SK-N-SH treated with all-trans-retinoic acid at 6 μM for 48 hours (cell line): Measurements from ENCODE around the gene RHBDD1.

ENCODE experiments used
- ATAC-seq: fragments of 200-7000 bp; cut with Tn5 transposase; 3 replicates; pipeline ENCODE4 v1.9.1; 2020; ENCODE audit warnings: mild to moderate bottlenecking, moderate library complexity
- ARNTL ChIP-seq: fragments of 450-650 bp; formaldehyde crosslinking; IDR thresholded peaks from 2 replicates; pipeline ENCODE4 v1.5.0; 2020; ENCODE audit warnings: low read depth, mild to moderate bottlenecking, moderate library complexity, borderline replicate concordance
- BACH2 ChIP-seq: fragments of 250-450 bp; sonication (Bioruptor Pico); IDR thresholded peaks from 2 replicates; pipeline ENCODE4 v1.9.0; 2021; ENCODE audit warnings: mild to moderate bottlenecking, borderline replicate concordance
- CREB5 ChIP-seq: fragments of 250-450 bp; sonication (Bioruptor Pico); IDR thresholded peaks from 2 replicates; pipeline ENCODE4 v1.5.1; 2020; ENCODE audit warnings: low read depth, mild to moderate bottlenecking, moderate library complexity
- CSDC2 ChIP-seq: fragments of 250-450 bp; sonication (Bioruptor Pico); IDR thresholded peaks from 2 replicates; pipeline ENCODE4 v1.5.0; 2020; ENCODE audit warnings: mild to moderate bottlenecking, moderate library complexity
- CSRNP3 ChIP-seq: fragments of 250-450 bp; sonication (Bioruptor Pico); IDR thresholded peaks from 2 replicates; pipeline ENCODE4 v1.5.1; 2021; ENCODE audit warnings: mild to moderate bottlenecking, moderate library complexity
- ESRRG ChIP-seq: fragments of 250-450 bp; sonication (Bioruptor Pico); IDR thresholded peaks from 2 replicates; pipeline ENCODE4 v1.6.1; 2021; ENCODE audit warnings: mild to moderate bottlenecking
- GLIS3 ChIP-seq: fragments of 250-450 bp; sonication (Bioruptor Pico); IDR thresholded peaks from 2 replicates; pipeline ENCODE4 v1.5.0; 2020; ENCODE audit warnings: mild to moderate bottlenecking, moderate library complexity
- ISL1 ChIP-seq: fragments of 250-450 bp; sonication (Bioruptor Pico); IDR thresholded peaks from 2 replicates; pipeline ENCODE4 v2.1.2; 2022; ENCODE audit warnings: mild to moderate bottlenecking, moderate library complexity
- OSR1 ChIP-seq: fragments of 250-450 bp; sonication (Bioruptor Pico); IDR thresholded peaks from 2 replicates; pipeline ENCODE4 v1.8.0; 2022; ENCODE audit warnings: moderate library complexity, mild to moderate bottlenecking, inconsistent platforms
- POU6F1 ChIP-seq: fragments of 250-450 bp; sonication (Bioruptor Pico); IDR thresholded peaks from 2 replicates; pipeline ENCODE4 v1.8.0; 2021; ENCODE audit warnings: low read depth, mild to moderate bottlenecking, moderate library complexity, borderline replicate concordance
- PPARA ChIP-seq: fragments of 250-450 bp; sonication (Bioruptor Pico); IDR thresholded peaks from 2 replicates; pipeline ENCODE4 v1.5.0; 2020; ENCODE audit warnings: mild to moderate bottlenecking, borderline replicate concordance
- RARB ChIP-seq: fragments of 250-450 bp; sonication (Bioruptor Pico); IDR thresholded peaks from 2 replicates; pipeline ENCODE4 v1.8.0; 2021; ENCODE audit warnings: mild to moderate bottlenecking, moderate library complexity
- TCF4 ChIP-seq: fragments of 250-450 bp; sonication (Bioruptor Pico); IDR thresholded peaks from 2 replicates; pipeline ENCODE4 v1.8.0; 2021; ENCODE audit warnings: mild to moderate bottlenecking, moderate library complexity, borderline replicate concordance
- TSHZ2 ChIP-seq: fragments of 250-450 bp; sonication (Bioruptor Pico); IDR thresholded peaks from 2 replicates; pipeline ENCODE4 v1.5.0; 2020; ENCODE audit warnings: mild to moderate bottlenecking, moderate library complexity
- ZC3H10 ChIP-seq: fragments of 250-450 bp; sonication (Bioruptor Pico); IDR thresholded peaks from 2 replicates; pipeline ENCODE4 v1.5.1; 2021; ENCODE audit warnings: mild to moderate bottlenecking, moderate library complexity
- ZFP3 ChIP-seq: fragments of 250-450 bp; sonication (Bioruptor Pico); IDR thresholded peaks from 2 replicates; pipeline ENCODE4 v1.5.0; 2020; ENCODE audit warnings: mild to moderate bottlenecking, moderate library complexity
- ZFP30 ChIP-seq: fragments of 450-650 bp; formaldehyde crosslinking; IDR thresholded peaks from 2 replicates; pipeline ENCODE4 v1.5.0; 2022; ENCODE audit warnings: mild to moderate bottlenecking, moderate library complexity
- ZNF565 ChIP-seq: fragments of 450-650 bp; formaldehyde crosslinking; conservative IDR thresholded peaks from 2 replicates; pipeline ENCODE4 v1.5.0; 2020; ENCODE audit warnings: low read depth, mild to moderate bottlenecking, moderate library complexity
- ZNF70 ChIP-seq: fragments of 450-650 bp; formaldehyde crosslinking; IDR thresholded peaks from 2 replicates; pipeline ENCODE4 v1.5.0; 2020; ENCODE audit warnings: mild to moderate bottlenecking, moderate library complexity
- ZNF8 ChIP-seq: fragments of 450-650 bp; formaldehyde crosslinking; IDR thresholded peaks from 2 replicates; pipeline ENCODE4 v1.5.0; 2020; ENCODE audit warnings: mild to moderate bottlenecking, moderate library complexity

RHBDD1 gene

GRCh38 chr2:226959418-226959817, 123.6 kb downstream of the RHBDD1 start:
- TF ChIP-seq ZNF8 (peak; percentile 99), POU6F1 (no peak)
- no peak for ATAC-seq

- ATAC-seq: peak; percentile 71
- TF ChIP-seq ISL1 (CRISPR knock-in tag) (peak; percentile 85), ESRRG (CRISPR knock-in tag) (no peak), PPARA (no peak), ZNF8 (no peak), TCF4 (CRISPR knock-in tag) (peak; percentile 56), ZFP30 (CRISPR knock-in tag) (no peak)
These were observed 126.4 kb downstream of the RHBDD1 start for GRCh38 chr2:226962176-226962773.

GRCh38 chr2:226963528-226963927, 127.7 kb downstream of the RHBDD1 start:
- no peak for TF ChIP-seq TSHZ2 (CRISPR knock-in tag)
- no peak for TF ChIP-seq GLIS3 (CRISPR knock-in tag)
- no peak for TF ChIP-seq CSDC2 (CRISPR knock-in tag)
- TF ChIP-seq ZNF70 (CRISPR knock-in tag): no peak
- TF ChIP-seq OSR1 (CRISPR knock-in tag): no peak
- no peak for TF ChIP-seq ZC3H10
- TF ChIP-seq ZFP30 (CRISPR knock-in tag): no peak
- no peak for TF ChIP-seq ZFP3 (CRISPR knock-in tag)
- TF ChIP-seq BACH2 (CRISPR knock-in tag): no peak
- no peak for TF ChIP-seq PPARA
- TF ChIP-seq ISL1 (CRISPR knock-in tag): no peak
- TF ChIP-seq ZNF565 (CRISPR knock-in tag): no peak
- no peak for TF ChIP-seq CSRNP3 (CRISPR knock-in tag)
- no peak for TF ChIP-seq RARB (CRISPR knock-in tag)
- no peak for TF ChIP-seq ESRRG (CRISPR knock-in tag)
- TF ChIP-seq TCF4 (CRISPR knock-in tag): no peak
- no peak for TF ChIP-seq ARNTL (CRISPR knock-in tag)
- TF ChIP-seq ZNF8: no peak
- peak; percentile 85 for ATAC-seq

GRCh38 chr2:226965376-226965775, 129.5 kb downstream of the RHBDD1 start:
- no peak for ATAC-seq
- TF ChIP-seq OSR1 (CRISPR knock-in tag): no peak
- TF ChIP-seq TCF4 (CRISPR knock-in tag): no peak
- no peak for TF ChIP-seq BACH2 (CRISPR knock-in tag)
- no peak for TF ChIP-seq CREB5
- no peak for TF ChIP-seq POU6F1
- TF ChIP-seq TSHZ2 (CRISPR knock-in tag): no peak
- no peak for TF ChIP-seq ZC3H10
- TF ChIP-seq, all 23 proteins: peak for 0
